ENCODE measurements around the gene OSTF1. TPM values are rescaled to one million over a fixed set of nuclear protein-coding genes. Genes with fewer than 3 reads are reported as not detected.

Gene OSTF1
- total and polyA plus RNA-seq, 10 of the 15 experiments (the other 5 are each of a cell fraction or from before 2014, with no cell fraction given): 36.2 to 82.4 (median 46.9) TPM

GRCh38 chr9:75149841-75150241 lies 61.5 kb downstream of the OSTF1 start (continued):
- no peak for TF ChIP-seq NR2C2 (IDR thresholded peaks at IDR 0.05; ENCODE audit: borderline replicate concordance, control insufficient read depth, insufficient read length, low read depth)

GRCh38 chr9:75150512-75150911 lies 62.2 kb downstream of the OSTF1 start:
- in situ Hi-C loops (cut with MboI): no loop called here
- Histone ChIP-seq H3K27me3 (replicated peaks in 1 of 2; ENCODE audit: control insufficient read depth in 2 of 2, insufficient read depth in 2 of 2, low read length in 1 of 2) (no peaks in the 10 kb centered on the region), H2AFZ (ENCODE audit: control insufficient read depth, low read depth, low read length) (no peak overlapping the region), H3K36me3 (ENCODE audit: control insufficient read depth in 2 of 2, insufficient read depth in 2 of 2, low read length in 1 of 2) (peaks cover 2 to 13% of the 10 kb centered on the region in 2 experiments; a peak in 3 of 4 replicates), H3K9me3 (replicated peaks; ENCODE audit: control insufficient read depth, insufficient read depth, low read length) (no peaks in the 10 kb centered on the region), H3K27ac (ENCODE audit: control insufficient read depth, insufficient read depth) (no peak overlapping the region), H3K4me1 (ENCODE audit: control insufficient read depth, insufficient read depth, low read length) (peaks cover 9% of the 10 kb centered on the region; the same call in 1 of the 2 replicates), H3K4me3 (no peak overlapping the region), H4K20me1 (ENCODE audit: control insufficient read depth, insufficient read depth) (no peaks in the 10 kb centered on the region), H3K4me2 (ENCODE audit: control insufficient read depth, insufficient read depth) (no peak overlapping the region), H3K79me2 (ENCODE audit: control insufficient read depth, insufficient read depth, low read length) (no peaks in the 10 kb centered on the region), H3K9ac (ENCODE audit: control insufficient read depth, insufficient read depth, low read length) (no peak overlapping the region)
- ChIA-PET CTCF (no interaction called here), SMC1A (ENCODE audit: uncharacterized antibody, unreplicated experiment) (no interaction called here), RAD21 (ENCODE audit: unreplicated experiment) (no interaction called here), POLR2A (no interaction called here)
- intact Hi-C loops (cut with micrococcal nuclease; ENCODE audit: unreplicated experiment): no loop called here
- DNase-seq (ENCODE audit: low read depth, low spot score) (no peak), FAIRE-seq (no peak), ATAC-seq (no peak)
- TSS peak; percentile 7 for BruUV-seq (replicated peaks)
- WGBS (ENCODE audit: insufficient coverage, insufficient replicate concordance, low lambda C conversion rate, missing lambda C conversion rate): 80% methylated on average over 6 of the region's 6 CpGs
- TF ChIP-seq IRF5 (IDR thresholded peaks at IDR 0.05; ENCODE audit: borderline replicate concordance): no peak
- no peak for TF ChIP-seq PKNOX1 (IDR thresholded peaks at IDR 0.05)
- TF ChIP-seq ATF3 (IDR thresholded peaks at IDR 0.05; ENCODE audit: borderline replicate concordance, extremely low read depth, low read depth, low read length): no peak
- no peak for TF ChIP-seq MEF2A (IDR thresholded peaks at IDR 0.05; ENCODE audit: insufficient read depth, low read depth, low read length)
- TF ChIP-seq JUNB (IDR thresholded peaks at IDR 0.05): no peak
- TF ChIP-seq EGR1 (IDR thresholded peaks at IDR 0.05; ENCODE audit: borderline replicate concordance in 1 of 2, low read depth in 2 of 2, low read length in 2 of 2): no peak
- TF ChIP-seq NFYB (IDR thresholded peaks at IDR 0.05; ENCODE audit: insufficient read depth, low read depth, low read length): no peak
- TF ChIP-seq SREBF2 (IDR thresholded peaks at IDR 0.05; ENCODE audit: low read length): no peak
- no peak for TF ChIP-seq STAT1 (conservative IDR thresholded peaks at IDR 0.05)

All from GM12878 (cell line).